ENCODE results near the gene ESYT1.
A peak's percentile ranks its signal among the peaks of the same experiment; 100 is the strongest.

ESYT1 gene

DNA sequence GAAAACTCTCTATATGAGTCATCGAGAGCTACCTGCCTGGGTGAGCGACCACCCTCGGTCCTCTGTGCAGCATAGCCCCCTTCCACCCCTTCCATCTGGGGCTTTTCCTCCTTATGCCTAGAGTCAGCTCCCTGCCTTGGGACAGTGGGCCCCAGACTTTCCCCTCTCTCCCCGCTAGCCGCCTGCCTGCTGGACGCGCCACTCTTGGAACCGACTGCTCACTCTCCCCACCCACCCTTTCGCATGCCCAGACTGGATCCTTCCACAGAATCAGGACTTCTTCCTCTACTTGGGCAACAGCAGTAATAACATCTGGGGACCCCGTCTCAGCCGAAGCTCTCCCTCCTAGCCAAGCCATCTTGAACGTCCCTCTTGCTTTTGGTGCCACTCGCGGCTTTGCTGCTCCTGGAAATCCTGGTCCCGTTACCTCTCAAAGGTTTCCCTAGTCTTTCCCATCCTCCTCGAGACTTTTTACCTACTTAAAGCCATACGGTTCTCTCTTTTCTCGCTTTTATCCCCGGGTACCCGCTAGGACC lies 671 bp downstream of the ESYT1 start:
- Histone ChIP-seq H3K9ac (ENCODE audit: low read length) (peak overlapping the region; percentile 93), H3K27ac (ENCODE audit: low read length, poor library complexity, severe bottlenecking) (peak overlapping the region; percentile 48), H2BK15ac (ENCODE audit: low read depth, poor library complexity, severe bottlenecking) (peak overlapping the region; percentile 96), H3K4me1 (ENCODE audit: control insufficient read depth, insufficient read depth, low read depth, low read length) (peaks cover 9% of the 10 kb centered on the region), H2AFZ (ENCODE audit: low read depth, low read length) (peak overlapping the region; percentile 46), H3K4me2 (ENCODE audit: low read length, poor library complexity, severe bottlenecking) (peak overlapping the region; percentile 87), H3K4me3 (ENCODE audit: insufficient read depth in 1 of 2, low read depth in 1 of 2, low read length in 2 of 2) (peak overlapping the region; percentile 83 to 96), H3K18ac (ENCODE audit: low read depth in 1 of 2, low read length in 2 of 2) (peak overlapping the region; percentile 82 to 90), H2AK5ac (ENCODE audit: low read length, severe bottlenecking) (no peak overlapping the region), H3K14ac (ENCODE audit: low read length in 2 of 2) (peak overlapping the region in 1 of 2 experiments; percentile 88), H4K8ac (ENCODE audit: low read length) (no peak overlapping the region), H2BK12ac (ENCODE audit: low read length in 2 of 2) (peak overlapping the region in 1 of 2 experiments; percentile 60), H3K79me1 (replicated peaks; ENCODE audit: low read length, poor library complexity, severe bottlenecking) (peaks cover 35% of the 10 kb centered on the region), H3K36me3 (ENCODE audit: control insufficient read depth in 1 of 2, insufficient read depth in 2 of 2, low read depth in 1 of 2, low read length in 2 of 2) (peaks cover 35 to 40% of the 10 kb centered on the region in 2 experiments), H3K9me3 (ENCODE audit: control insufficient read depth, low read length) (no peaks in the 10 kb centered on the region), H3K23ac (ENCODE audit: low read length in 2 of 2) (peak overlapping the region in 1 of 2 experiments; percentile 59), H3K27me3 (ENCODE audit: control insufficient read depth in 1 of 2, insufficient read depth in 1 of 2, low read length in 2 of 2) (no peaks in the 10 kb centered on the region), H3K4ac (ENCODE audit: low read depth in 1 of 2, low read length in 2 of 2) (peak overlapping the region; percentile 80 to 86), H4K91ac (ENCODE audit: low read length) (no peak overlapping the region), H2BK5ac (ENCODE audit: low read depth, low read length, poor library complexity, severe bottlenecking) (no peak overlapping the region), H2BK120ac (ENCODE audit: low read depth, low read length) (no peak overlapping the region)
- peak; percentile 55 for DNase-seq
- under 1% methylated on average over 20 of the region's 20 CpGs for WGBS

DNA sequence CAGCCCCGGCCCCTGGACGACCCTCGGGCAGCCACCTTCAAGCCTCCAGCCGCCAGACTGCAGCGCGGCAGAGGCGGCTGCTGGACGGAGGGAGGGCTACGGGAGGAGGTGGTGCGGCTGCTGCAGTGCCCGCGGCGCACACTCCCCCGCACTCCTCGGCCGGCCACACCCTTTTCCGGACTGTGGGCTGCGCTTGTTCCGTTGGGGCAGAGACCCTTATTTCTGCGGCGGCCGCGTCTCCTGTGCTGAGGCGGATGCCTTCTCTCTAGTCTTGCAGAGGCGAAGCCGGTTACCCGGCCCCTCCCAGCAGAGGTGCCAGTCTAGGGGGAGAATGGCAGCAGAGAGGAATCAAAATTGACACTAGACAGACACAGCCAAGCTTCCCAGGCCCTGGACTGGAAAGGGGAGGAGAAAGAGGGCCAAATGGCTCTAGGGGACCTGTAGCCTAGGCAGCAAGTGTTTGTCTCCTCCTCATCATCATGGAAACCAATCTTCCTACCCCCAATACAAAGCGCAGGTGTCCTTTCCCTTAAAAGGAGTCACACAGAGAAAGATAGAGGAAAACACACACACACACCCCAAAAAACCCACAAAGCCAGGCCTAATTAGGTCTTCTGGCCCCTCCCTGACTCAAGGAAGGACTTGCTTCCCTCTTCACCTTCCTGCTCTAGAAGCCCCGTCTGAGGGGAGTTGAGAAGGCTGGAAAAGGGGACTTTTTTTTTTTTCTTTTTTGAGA lies 1.3 kb downstream of the ESYT1 start:
- Histone ChIP-seq H4K91ac (ENCODE audit: low read length) (peak overlapping the region; percentile 62), H3K9ac (ENCODE audit: low read length) (peak overlapping the region; percentile 93), H3K9me3 (ENCODE audit: control insufficient read depth, low read length) (no peaks in the 10 kb centered on the region), H2BK15ac (ENCODE audit: low read depth, poor library complexity, severe bottlenecking) (peak overlapping the region; percentile 68), H2BK120ac (ENCODE audit: low read depth, low read length) (no peak overlapping the region), H2BK12ac (ENCODE audit: low read length in 2 of 2) (no peak overlapping the region), H3K4me2 (ENCODE audit: low read length, poor library complexity, severe bottlenecking) (peak overlapping the region; percentile 87), H2AK5ac (ENCODE audit: low read length, severe bottlenecking) (no peak overlapping the region), H4K8ac (ENCODE audit: low read length) (peak overlapping the region; percentile 29), H3K4me3 (ENCODE audit: insufficient read depth in 1 of 2, low read depth in 1 of 2, low read length in 2 of 2) (peak overlapping the region; percentile 83 to 96), H3K4ac (ENCODE audit: low read depth in 1 of 2, low read length in 2 of 2) (peak overlapping the region; percentile 1 to 15), H3K36me3 (ENCODE audit: control insufficient read depth in 1 of 2, insufficient read depth in 2 of 2, low read depth in 1 of 2, low read length in 2 of 2) (peaks cover 41% of the 10 kb centered on the region in 2 experiments), H3K27ac (ENCODE audit: low read length, poor library complexity, severe bottlenecking) (no peak overlapping the region), H3K23ac (ENCODE audit: low read length in 2 of 2) (no peak overlapping the region), H3K4me1 (ENCODE audit: control insufficient read depth, insufficient read depth, low read depth, low read length) (peaks cover 9% of the 10 kb centered on the region), H3K18ac (ENCODE audit: low read depth in 1 of 2, low read length in 2 of 2) (peak overlapping the region; percentile 13 to 82), H2BK5ac (ENCODE audit: low read depth, low read length, poor library complexity, severe bottlenecking) (no peak overlapping the region), H3K79me1 (replicated peaks; ENCODE audit: low read length, poor library complexity, severe bottlenecking) (peaks cover 40% of the 10 kb centered on the region), H3K27me3 (ENCODE audit: control insufficient read depth in 1 of 2, insufficient read depth in 1 of 2, low read length in 2 of 2) (no peaks in the 10 kb centered on the region), H2AFZ (ENCODE audit: low read depth, low read length) (no peak overlapping the region), H3K14ac (ENCODE audit: low read length in 2 of 2) (peak overlapping the region in 1 of 2 experiments; percentile 79)
- 6% methylated on average over 29 of the region's 29 CpGs for WGBS
- DNase-seq: peak; percentile 50

DNA sequence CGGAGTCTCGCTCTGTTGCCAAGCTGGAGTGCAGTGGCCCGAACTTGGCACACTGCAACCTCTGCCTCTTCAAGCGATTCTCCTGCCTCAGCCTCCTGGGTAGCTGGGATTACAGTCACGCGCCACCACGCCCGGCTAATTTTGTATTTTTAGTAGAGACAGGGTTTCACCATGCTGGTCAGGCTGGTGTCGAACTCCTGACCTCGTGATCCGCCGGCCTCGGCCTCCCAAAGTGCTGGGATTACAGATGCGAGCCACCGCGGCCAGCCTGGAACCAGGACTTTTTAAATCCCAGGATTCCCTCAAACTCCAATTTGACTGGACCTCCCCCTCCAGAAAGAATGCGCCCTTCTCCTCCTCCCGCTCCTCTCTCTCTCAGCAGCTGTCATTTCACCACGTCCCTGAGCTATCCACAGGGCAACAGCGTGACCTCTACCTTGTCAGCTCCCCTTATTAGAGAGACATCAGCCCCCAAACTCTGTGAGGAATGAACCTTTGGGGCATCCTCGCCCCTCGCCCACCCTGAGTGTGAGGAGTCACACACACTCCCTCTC lies 2.0 kb downstream of the ESYT1 start:
- Histone ChIP-seq H3K4me2 (ENCODE audit: low read length, poor library complexity, severe bottlenecking) (peak overlapping the region; percentile 87), H3K9me3 (ENCODE audit: control insufficient read depth, low read length) (no peaks in the 10 kb centered on the region), H2AK5ac (ENCODE audit: low read length, severe bottlenecking) (peak overlapping the region; percentile 17), H3K14ac (ENCODE audit: low read length in 2 of 2) (no peak overlapping the region), H3K23ac (ENCODE audit: low read length in 2 of 2) (peak overlapping the region in 1 of 2 experiments; percentile 2), H3K4me3 (ENCODE audit: insufficient read depth in 1 of 2, low read depth in 1 of 2, low read length in 2 of 2) (peak overlapping the region in 1 of 2 experiments; percentile 96), H3K36me3 (ENCODE audit: control insufficient read depth in 1 of 2, insufficient read depth in 2 of 2, low read depth in 1 of 2, low read length in 2 of 2) (peaks cover 41 to 47% of the 10 kb centered on the region in 2 experiments), H2BK12ac (ENCODE audit: low read length in 2 of 2) (no peak overlapping the region), H2BK120ac (ENCODE audit: low read depth, low read length) (no peak overlapping the region), H4K8ac (ENCODE audit: low read length) (no peak overlapping the region), H3K4me1 (ENCODE audit: control insufficient read depth, insufficient read depth, low read depth, low read length) (peaks cover 9% of the 10 kb centered on the region), H3K18ac (ENCODE audit: low read depth in 1 of 2, low read length in 2 of 2) (no peak overlapping the region), H4K91ac (ENCODE audit: low read length) (no peak overlapping the region), H3K27me3 (ENCODE audit: control insufficient read depth in 1 of 2, insufficient read depth in 1 of 2, low read length in 2 of 2) (no peaks in the 10 kb centered on the region), H3K4ac (ENCODE audit: low read depth in 1 of 2, low read length in 2 of 2) (no peak overlapping the region), H3K79me1 (replicated peaks; ENCODE audit: low read length, poor library complexity, severe bottlenecking) (peaks cover 40% of the 10 kb centered on the region), H2BK15ac (ENCODE audit: low read depth, poor library complexity, severe bottlenecking) (no peak overlapping the region), H2BK5ac (ENCODE audit: low read depth, low read length, poor library complexity, severe bottlenecking) (no peak overlapping the region), H2AFZ (ENCODE audit: low read depth, low read length) (no peak overlapping the region), H3K9ac (ENCODE audit: low read length) (peak overlapping the region; percentile 93), H3K27ac (ENCODE audit: low read length, poor library complexity, severe bottlenecking) (no peak overlapping the region)
- WGBS: 86% methylated on average over 22 of the region's 22 CpGs
- no peak for DNase-seq

DNA sequence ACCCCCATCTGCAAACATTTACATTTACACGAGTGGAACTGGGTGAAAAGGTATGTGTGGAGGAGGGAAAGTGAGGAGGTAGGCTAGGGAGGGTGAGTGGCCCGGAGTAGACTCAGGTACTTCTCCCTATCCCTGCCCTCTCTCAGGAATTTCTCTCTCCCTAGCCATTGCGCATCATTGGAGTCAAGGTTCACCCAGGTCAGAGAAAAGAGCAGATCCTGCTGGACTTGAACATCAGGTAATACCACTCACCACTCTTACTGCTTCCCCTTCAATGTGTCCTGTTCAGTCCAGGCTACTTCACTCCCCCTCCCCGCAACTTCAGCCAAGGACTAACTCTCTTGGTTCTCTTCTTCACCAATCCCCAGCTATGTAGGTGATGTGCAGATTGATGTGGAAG lies 2.8 kb downstream of the ESYT1 start:
- Histone ChIP-seq H2BK120ac (ENCODE audit: low read depth, low read length) (no peak overlapping the region), H3K4ac (ENCODE audit: low read depth in 1 of 2, low read length in 2 of 2) (no peak overlapping the region), H3K4me1 (ENCODE audit: control insufficient read depth, insufficient read depth, low read depth, low read length) (peaks cover 9% of the 10 kb centered on the region), H2BK15ac (ENCODE audit: low read depth, poor library complexity, severe bottlenecking) (no peak overlapping the region), H2BK5ac (ENCODE audit: low read depth, low read length, poor library complexity, severe bottlenecking) (no peak overlapping the region), H3K4me3 (ENCODE audit: insufficient read depth in 1 of 2, low read depth in 1 of 2, low read length in 2 of 2) (no peak overlapping the region), H3K9me3 (ENCODE audit: control insufficient read depth, low read length) (no peaks in the 10 kb centered on the region), H2AK5ac (ENCODE audit: low read length, severe bottlenecking) (no peak overlapping the region), H3K14ac (ENCODE audit: low read length in 2 of 2) (no peak overlapping the region), H3K23ac (ENCODE audit: low read length in 2 of 2) (no peak overlapping the region), H4K91ac (ENCODE audit: low read length) (no peak overlapping the region), H3K27me3 (ENCODE audit: control insufficient read depth in 1 of 2, insufficient read depth in 1 of 2, low read length in 2 of 2) (no peaks in the 10 kb centered on the region), H2BK12ac (ENCODE audit: low read length in 2 of 2) (no peak overlapping the region), H3K36me3 (ENCODE audit: control insufficient read depth in 1 of 2, insufficient read depth in 2 of 2, low read depth in 1 of 2, low read length in 2 of 2) (peaks cover 43 to 52% of the 10 kb centered on the region in 2 experiments), H3K79me1 (replicated peaks; ENCODE audit: low read length, poor library complexity, severe bottlenecking) (peaks cover 40% of the 10 kb centered on the region), H3K27ac (ENCODE audit: low read length, poor library complexity, severe bottlenecking) (no peak overlapping the region), H3K4me2 (ENCODE audit: low read length, poor library complexity, severe bottlenecking) (no peak overlapping the region), H2AFZ (ENCODE audit: low read depth, low read length) (no peak overlapping the region), H4K8ac (ENCODE audit: low read length) (no peak overlapping the region), H3K9ac (ENCODE audit: low read length) (no peak overlapping the region), H3K18ac (ENCODE audit: low read depth in 1 of 2, low read length in 2 of 2) (no peak overlapping the region)
- no peak for DNase-seq
- 100% methylated on average over 2 of the region's 4 CpGs for WGBS
